GM19025 (cell line): ENCODE results near the gene NFASC.

Source experiments
- ATAC-seq: cut with Tn5 transposase; IDR thresholded peaks from one replicate; pipeline ENCODE4 v1.9.1; 2021; ENCODE audit warnings: mild to moderate bottlenecking, low read depth, moderate library complexity; ENCODE audit not compliant: unreplicated experiment

Gene NFASC

GRCh38 chr1:204885288-204885711, 14.6 kb downstream of the NFASC start:
- ATAC-seq: no peak

- no peak for ATAC-seq
Measured at GRCh38 chr1:204885790-204886189, 15.1 kb downstream of the NFASC start.

DNA sequence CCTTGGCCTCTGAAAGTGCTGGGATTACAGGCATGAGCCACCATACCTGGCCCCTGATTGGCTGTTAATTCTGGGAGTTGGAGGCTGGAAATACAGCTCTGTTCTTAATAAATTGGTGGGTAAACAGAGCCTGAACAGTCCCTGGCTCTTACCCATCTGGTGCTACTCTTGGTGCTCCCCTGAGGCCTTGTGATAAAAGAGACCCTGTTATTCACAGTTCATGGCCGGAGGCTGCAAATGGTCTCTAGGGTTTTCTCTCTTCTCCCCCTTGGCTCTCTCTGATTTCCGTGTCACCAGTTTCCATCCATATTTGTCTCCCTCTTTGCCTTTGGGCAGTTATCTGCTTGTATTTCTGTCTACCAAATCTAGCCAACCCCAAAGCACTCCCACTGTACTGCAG, 17.2 kb downstream of the NFASC start:
- no peak for ATAC-seq

GRCh38 chr1:204888294-204888693, 17.6 kb downstream of the NFASC start:
- ATAC-seq: no peak

GRCh38 chr1:204889681-204890383, 19.2 kb downstream of the NFASC start:
- ATAC-seq: no peak

DNA sequence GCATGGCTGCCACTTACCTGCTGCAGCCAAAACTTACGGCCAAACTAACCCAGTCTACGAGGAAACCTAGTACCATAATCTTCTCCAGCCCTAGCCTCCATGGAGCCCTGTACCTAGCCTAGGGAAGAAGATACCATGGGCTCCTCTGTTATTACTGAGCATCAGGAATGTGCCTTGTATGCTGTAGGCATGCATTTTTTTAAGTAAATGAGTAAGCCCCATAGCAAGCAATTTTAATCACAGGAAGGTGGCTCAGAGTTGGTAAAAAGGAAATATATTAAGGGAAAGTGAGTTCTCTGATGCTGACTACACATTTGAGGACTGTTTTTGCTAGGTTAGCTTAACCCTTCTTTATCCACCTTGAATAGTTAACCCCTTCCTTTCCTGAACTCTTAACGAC, 21.2 kb downstream of the NFASC start:
- no peak for ATAC-seq

DNA sequence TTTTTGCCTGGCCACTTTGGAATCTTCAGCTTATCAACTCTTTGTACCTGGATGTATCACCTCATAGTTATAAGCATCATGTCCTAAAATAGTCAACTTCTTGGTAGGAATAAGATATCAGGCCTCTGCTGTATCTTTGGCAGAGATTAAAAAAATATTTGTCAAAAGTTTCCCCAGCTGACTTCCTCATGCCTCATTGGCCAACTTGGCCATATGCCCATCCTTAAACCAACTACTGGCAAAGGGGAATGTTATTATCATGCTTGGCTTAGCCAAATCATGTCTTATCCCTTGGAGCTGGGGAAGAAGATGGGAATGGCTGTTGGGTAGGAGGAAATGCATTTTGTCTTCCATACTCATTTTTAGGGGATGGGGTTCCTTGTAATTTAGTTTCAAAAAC, 23.4 kb downstream of the NFASC start:
- no peak for ATAC-seq

GRCh38 chr1:204894606-204895005, 23.9 kb downstream of the NFASC start:
- no peak for ATAC-seq

GRCh38 chr1:204896023-204896422, 25.4 kb downstream of the NFASC start:
- no peak for ATAC-seq

DNA sequence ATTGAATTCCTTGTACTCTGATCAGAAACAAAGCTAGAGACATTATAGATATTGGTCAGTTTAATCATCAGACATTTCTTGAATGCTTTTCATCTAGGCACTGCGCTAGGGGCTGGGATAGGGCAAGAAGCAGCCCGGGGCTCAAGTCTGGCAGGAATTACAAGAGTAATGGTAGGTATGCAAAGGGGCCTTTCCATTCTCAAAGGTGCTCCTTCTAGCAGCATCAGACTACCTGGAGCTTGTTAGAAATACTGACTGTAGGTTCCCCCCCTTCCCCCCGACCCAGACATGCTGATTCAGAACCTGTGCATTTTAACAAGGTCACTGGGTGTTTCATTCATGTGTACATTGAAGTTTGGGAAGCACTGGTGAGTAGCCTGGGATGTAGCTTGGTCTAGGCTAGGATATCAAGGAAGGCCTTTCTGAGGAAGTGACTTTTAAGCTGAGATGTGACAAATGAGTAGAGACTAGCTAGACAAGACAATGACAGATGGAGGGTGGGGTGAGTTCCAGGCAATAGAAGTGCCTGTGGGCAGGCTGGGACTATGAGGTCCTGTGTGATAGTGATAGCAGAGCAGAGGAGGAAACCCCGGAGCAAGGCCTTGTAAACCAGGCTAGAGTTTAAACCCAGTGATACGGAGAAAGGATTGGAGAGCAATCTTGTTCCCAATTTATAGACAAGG, 26.3 kb downstream of the NFASC start:
- ATAC-seq: no peak

DNA sequence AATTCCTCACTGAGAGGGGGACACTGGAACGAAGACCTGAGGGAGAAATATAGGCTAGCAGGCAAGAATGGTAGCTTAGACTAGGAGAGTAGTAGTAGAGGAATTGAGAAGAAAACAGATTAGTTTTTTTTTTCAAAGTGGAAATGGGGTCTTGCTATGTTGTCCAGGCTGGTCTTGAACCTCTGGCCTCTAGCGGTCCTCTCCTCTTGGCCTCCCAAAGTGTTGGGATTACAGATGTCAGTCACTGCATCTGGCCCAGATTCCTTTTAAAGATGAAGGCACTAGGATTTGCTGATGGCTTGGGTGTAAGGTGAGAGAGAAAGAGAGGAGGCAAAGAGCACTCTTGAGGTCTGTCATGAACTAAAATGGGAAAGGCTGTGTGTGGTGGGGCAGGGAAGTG, 30.1 kb downstream of the NFASC start:
- ATAC-seq: no peak

- ATAC-seq: no peak
Measured at GRCh38 chr1:204902671-204903070, 32.0 kb downstream of the NFASC start.

GRCh38 chr1:204904228-204904810, 33.7 kb downstream of the NFASC start:
- no peak for ATAC-seq

DNA sequence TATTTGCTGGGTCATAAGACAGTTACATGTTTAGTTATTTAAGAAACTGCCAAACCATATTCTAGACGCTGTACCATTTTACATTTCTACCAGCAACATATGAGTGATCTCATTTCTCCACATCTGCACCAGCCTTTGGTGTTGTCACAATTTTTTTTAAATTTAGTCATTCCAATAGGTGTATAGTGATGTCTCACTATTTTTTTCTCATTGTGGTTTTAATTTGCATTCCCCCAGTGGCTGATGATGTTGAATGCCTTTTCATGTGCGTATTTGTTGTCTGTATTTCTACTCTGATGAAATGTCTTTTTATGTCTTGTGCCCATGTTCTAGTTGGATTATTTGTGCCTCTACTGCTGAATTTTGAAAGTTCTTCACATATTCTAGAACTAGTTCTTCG, 38.4 kb downstream of the NFASC start:
- no peak for ATAC-seq

GRCh38 chr1:204915861-204916495, 45.3 kb downstream of the NFASC start:
- no peak for ATAC-seq

DNA sequence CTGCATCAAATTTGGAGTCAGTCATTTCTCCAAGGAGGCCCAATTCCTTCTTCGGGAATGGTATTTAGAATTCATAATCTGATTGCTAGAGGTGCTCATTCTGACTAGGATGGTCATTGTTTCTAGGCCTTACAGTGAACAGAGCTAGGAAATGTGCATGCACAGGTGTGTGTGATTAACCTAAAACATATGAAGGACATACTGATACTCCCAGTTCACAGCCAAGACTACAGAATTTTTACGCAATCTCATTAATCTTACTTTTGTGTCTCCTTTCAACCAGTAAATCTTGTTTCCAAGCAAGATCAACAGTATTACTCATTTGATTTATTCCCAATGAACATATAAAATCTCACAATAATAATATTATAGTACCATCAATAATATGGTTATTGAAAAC, 47.1 kb downstream of the NFASC start:
- no peak for ATAC-seq

GRCh38 chr1:204920511-204920910, 49.8 kb downstream of the NFASC start:
- no peak for ATAC-seq

DNA sequence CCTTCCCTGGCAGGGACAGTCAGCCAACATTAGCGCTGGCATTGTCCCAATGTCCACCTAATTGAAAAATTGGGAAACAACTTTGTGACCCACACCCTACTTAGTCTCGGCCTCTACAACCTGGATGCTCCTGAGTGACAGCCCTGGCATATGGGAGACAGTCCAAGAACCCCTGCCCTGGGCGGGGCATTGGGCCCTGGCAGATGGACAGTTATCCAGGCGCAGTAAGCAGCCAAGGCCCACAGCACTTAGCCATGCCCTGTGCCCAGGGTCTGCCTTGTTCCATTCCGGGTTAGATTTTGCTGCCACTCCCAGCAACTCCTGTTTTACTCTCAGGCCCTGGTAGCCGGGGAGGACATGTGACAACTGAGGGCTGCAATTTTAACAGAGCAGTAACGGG, 50.3 kb downstream of the NFASC start:
- ATAC-seq: no peak

- ATAC-seq: no peak
Measured at GRCh38 chr1:204921855-204922516, 51.3 kb downstream of the NFASC start.

DNA sequence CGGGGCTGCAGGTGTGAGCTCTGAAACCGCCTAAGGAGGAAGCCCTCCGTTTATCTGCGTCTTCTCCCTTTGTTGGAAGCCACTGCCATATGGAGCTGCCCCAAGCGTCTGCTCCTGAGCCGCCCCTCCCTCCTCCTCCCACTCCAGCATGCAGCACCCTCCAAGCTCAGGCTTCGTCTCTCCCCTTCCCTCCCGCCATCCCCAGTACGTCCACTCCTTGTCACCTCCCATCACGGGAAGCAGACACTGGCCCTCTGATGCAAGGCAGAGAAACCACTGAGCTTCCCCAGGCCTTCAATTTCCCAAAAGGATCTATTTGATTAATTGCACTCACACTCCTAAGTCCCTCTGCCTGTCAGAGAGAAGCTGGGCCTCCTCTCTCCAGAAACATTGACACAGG, 52.5 kb downstream of the NFASC start:
- no peak for ATAC-seq

DNA sequence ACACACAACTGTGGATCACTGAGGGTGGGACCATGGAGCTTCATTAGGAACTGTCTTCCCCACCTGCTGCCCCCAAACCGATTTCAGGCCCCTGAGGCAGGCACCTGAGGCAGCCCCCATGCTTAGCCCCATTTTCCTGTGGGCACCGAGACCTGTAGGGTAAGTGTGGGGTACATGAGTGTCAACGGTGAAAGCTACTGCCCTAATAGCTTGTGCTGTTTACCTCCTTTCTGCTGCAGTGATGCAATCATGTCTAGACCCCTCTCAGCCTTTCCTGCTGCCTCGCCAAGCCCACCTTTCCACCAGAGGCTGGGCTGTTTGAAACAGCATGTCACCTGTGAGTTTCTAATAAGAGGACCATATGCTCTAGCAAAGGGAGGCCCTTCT, 53.0 kb downstream of the NFASC start:
- no peak for ATAC-seq
